Measurements from ENCODE around the gene FRMD4A.
A peak's percentile ranks its signal among the peaks of the same experiment; 100 is the strongest.

The FRMD4A gene

GRCh38 chr10:13654118-13654830, 676.5 kb downstream of the FRMD4A start:
- Histone ChIP-seq H3K4me1 (ENCODE audit: insufficient read depth, low read length) (peaks cover 5% of the 10 kb centered on the region; the same call in 1 of the 2 replicates), H3K79me2 (ENCODE audit: insufficient read depth, low read length) (no peaks in the 10 kb centered on the region), H3K36me3 (ENCODE audit: insufficient read depth, low read length) (peaks cover 94% of the 10 kb centered on the region), H3K4me2 (ENCODE audit: insufficient read depth, low read length) (no peak overlapping the region), H3K27me3 (ENCODE audit: insufficient read depth, low read length, poor library complexity) (no peaks in the 10 kb centered on the region), H3K27ac (ENCODE audit: low read length) (no peak overlapping the region), H3K9me3 (ENCODE audit: insufficient read depth, low read length, severe bottlenecking) (no peaks in the 10 kb centered on the region), H4K20me1 (ENCODE audit: insufficient read depth, low read length) (peaks cover 4% of the 10 kb centered on the region; the same call in 1 of the 2 replicates), H3K9ac (ENCODE audit: low read depth, low read length) (no peak overlapping the region), H2AFZ (ENCODE audit: low read depth, low read length) (no peak overlapping the region), H3K4me3 (ENCODE audit: low read depth in 1 of 2, low read length in 2 of 2) (no peak overlapping the region)
- no peak for ATAC-seq (ENCODE audit: insufficient read depth, low read depth)
- DNase-seq, result no peak
- TF ChIP-seq EZH2 (IDR thresholded peaks at IDR 0.05; ENCODE audit: borderline replicate concordance, low read depth, low read length, severe bottlenecking), result no peak
- TF ChIP-seq, protein P1, sequence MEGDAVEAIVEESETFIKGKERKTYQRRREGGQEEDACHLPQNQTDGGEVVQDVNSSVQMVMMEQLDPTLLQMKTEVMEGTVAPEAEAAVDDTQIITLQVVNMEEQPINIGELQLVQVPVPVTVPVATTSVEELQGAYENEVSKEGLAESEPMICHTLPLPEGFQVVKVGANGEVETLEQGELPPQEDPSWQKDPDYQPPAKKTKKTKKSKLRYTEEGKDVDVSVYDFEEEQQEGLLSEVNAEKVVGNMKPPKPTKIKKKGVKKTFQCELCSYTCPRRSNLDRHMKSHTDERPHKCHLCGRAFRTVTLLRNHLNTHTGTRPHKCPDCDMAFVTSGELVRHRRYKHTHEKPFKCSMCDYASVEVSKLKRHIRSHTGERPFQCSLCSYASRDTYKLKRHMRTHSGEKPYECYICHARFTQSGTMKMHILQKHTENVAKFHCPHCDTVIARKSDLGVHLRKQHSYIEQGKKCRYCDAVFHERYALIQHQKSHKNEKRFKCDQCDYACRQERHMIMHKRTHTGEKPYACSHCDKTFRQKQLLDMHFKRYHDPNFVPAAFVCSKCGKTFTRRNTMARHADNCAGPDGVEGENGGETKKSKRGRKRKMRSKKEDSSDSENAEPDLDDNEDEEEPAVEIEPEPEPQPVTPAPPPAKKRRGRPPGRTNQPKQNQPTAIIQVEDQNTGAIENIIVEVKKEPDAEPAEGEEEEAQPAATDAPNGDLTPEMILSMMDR (IDR thresholded peaks at IDR 0.05; ENCODE audit: borderline replicate concordance, extremely low read depth, low read length, poor library complexity, severe bottlenecking), result no peak

DNA sequence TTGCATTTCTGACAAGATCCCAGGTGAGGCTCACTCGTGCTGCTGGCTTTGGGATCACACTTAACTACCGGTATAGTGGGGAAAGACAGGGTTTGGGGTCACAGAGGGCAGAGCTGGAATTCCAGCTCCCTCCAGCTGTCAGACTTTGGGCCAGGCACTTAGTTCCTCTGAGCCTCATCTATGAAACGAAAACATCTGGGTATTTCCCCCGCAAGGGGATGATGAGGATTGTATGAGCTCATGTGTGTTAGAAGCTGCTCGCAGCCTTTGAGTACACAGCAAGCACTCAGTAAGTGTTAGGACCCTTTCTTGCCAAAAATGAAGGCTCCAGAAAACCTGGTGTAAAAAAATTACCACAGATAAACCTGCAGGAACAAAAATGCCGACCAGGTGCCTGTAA, 677.9 kb downstream of the FRMD4A start:
- H3K27ac ChIP-seq (ENCODE audit: low read length), result no peak overlapping the region
- H3K9ac ChIP-seq (ENCODE audit: low read depth, low read length), result no peak overlapping the region
- H3K79me2 ChIP-seq (ENCODE audit: insufficient read depth, low read length), result no peaks in the 10 kb centered on the region
- H2AFZ ChIP-seq (ENCODE audit: low read depth, low read length), result no peak overlapping the region
- no peaks in the 10 kb centered on the region for H3K27me3 ChIP-seq (ENCODE audit: insufficient read depth, low read length, poor library complexity)
- no peak for DNase-seq
- H3K4me3 ChIP-seq (ENCODE audit: low read depth in 1 of 2, low read length in 2 of 2), result no peak overlapping the region
- peaks cover 96% of the 10 kb centered on the region for H3K36me3 ChIP-seq (ENCODE audit: insufficient read depth, low read length)
- H3K9me3 ChIP-seq (ENCODE audit: insufficient read depth, low read length, severe bottlenecking), result no peaks in the 10 kb centered on the region
- no peak overlapping the region for H3K4me2 ChIP-seq (ENCODE audit: insufficient read depth, low read length)
- peaks cover 4% of the 10 kb centered on the region; the same call in 1 of the 2 replicates for H4K20me1 ChIP-seq (ENCODE audit: insufficient read depth, low read length)
- no peak for TF ChIP-seq EZH2 (IDR thresholded peaks at IDR 0.05; ENCODE audit: borderline replicate concordance, low read depth, low read length, severe bottlenecking)
- TF ChIP-seq, protein P1 (IDR thresholded peaks at IDR 0.05; ENCODE audit: borderline replicate concordance, extremely low read depth, low read length, poor library complexity, severe bottlenecking), result no peak
- ATAC-seq (ENCODE audit: insufficient read depth, low read depth), result no peak
- peaks cover 5% of the 10 kb centered on the region; the same call in 1 of the 2 replicates for H3K4me1 ChIP-seq (ENCODE audit: insufficient read depth, low read length)

DNA sequence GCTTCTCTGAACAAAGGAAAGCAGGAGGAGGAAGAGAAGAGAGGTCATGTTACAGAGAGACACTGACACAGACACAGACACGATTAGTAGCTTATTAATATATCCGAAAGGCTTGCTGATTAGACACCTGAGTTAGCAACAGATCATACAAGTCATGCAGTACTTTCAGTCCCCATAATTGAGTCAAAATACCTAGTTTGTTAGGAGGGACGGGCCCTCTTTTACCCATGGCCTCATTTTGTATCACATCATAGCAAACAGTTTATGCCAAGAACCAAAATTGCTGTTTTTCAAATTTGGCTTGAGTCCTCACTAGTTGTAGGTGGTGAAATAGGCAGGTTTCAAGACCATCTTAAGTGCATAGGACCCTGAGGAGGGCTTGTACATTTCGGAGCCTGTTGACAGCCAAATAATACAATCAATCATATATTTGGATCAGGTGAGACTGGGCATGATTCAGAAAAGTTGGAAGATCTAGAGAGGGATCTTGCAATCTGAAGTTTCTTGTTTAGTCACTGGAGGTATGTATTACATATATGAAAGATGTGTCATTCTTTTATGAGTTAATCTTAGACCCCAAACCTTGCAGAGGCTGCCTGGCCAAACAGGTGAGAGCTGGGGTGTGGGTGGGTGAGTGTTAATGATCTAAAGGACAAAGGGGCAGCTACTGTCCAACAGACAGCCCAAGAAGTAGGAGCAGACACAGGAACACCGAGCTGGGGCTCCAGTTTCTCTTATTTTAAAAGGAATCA, 678.6 kb downstream of the FRMD4A start:
- no peak for ATAC-seq (ENCODE audit: insufficient read depth, low read depth)
- no peak overlapping the region for H3K4me3 ChIP-seq (ENCODE audit: low read depth in 1 of 2, low read length in 2 of 2)
- no peak overlapping the region for H3K9ac ChIP-seq (ENCODE audit: low read depth, low read length)
- peaks cover 4% of the 10 kb centered on the region; the same call in 1 of the 2 replicates for H4K20me1 ChIP-seq (ENCODE audit: insufficient read depth, low read length)
- H3K4me1 ChIP-seq (ENCODE audit: insufficient read depth, low read length), result peaks cover 5% of the 10 kb centered on the region; the same call in 1 of the 2 replicates
- H3K79me2 ChIP-seq (ENCODE audit: insufficient read depth, low read length), result no peaks in the 10 kb centered on the region
- no peak for DNase-seq
- H3K27me3 ChIP-seq (ENCODE audit: insufficient read depth, low read length, poor library complexity), result no peaks in the 10 kb centered on the region
- H3K4me2 ChIP-seq (ENCODE audit: insufficient read depth, low read length), result no peak overlapping the region
- no peak overlapping the region for H2AFZ ChIP-seq (ENCODE audit: low read depth, low read length)
- peak overlapping the region; percentile 28; the same call in 1 of the 2 replicates for H3K27ac ChIP-seq (ENCODE audit: low read length)
- no peak for TF ChIP-seq EZH2 (IDR thresholded peaks at IDR 0.05; ENCODE audit: borderline replicate concordance, low read depth, low read length, severe bottlenecking)
- TF ChIP-seq, protein P1 (IDR thresholded peaks at IDR 0.05; ENCODE audit: borderline replicate concordance, extremely low read depth, low read length, poor library complexity, severe bottlenecking), result no peak
- no peaks in the 10 kb centered on the region for H3K9me3 ChIP-seq (ENCODE audit: insufficient read depth, low read length, severe bottlenecking)
- peaks cover 95% of the 10 kb centered on the region for H3K36me3 ChIP-seq (ENCODE audit: insufficient read depth, low read length)
